HEK293 (cell line): ENCODE measurements around the gene NECTIN4.

Source experiments
- CTCF ChIP-seq: fragments of 450-650 bp; formaldehyde crosslinking; IDR thresholded peaks from 2 replicates; pipeline ENCODE4 v1.5.1; 2016; ENCODE audit warnings: missing biosample characterization, missing genetic modification characterization
- OVOL3 ChIP-seq: fragments of 450-650 bp; formaldehyde crosslinking; IDR thresholded peaks from 2 replicates; pipeline ENCODE4 v1.5.1; 2016; ENCODE audit warnings: missing biosample characterization, missing genetic modification characterization
- PBX3 ChIP-seq: sonication (generic); formaldehyde crosslinking; IDR thresholded peaks from 2 replicates; pipeline ENCODE4 v1.8.1; 2022; ENCODE audit warnings: mild to moderate bottlenecking, moderate library complexity, missing genetic modification reagents
- ZNF121 ChIP-seq: fragments of 450-650 bp; formaldehyde crosslinking; IDR thresholded peaks from 2 replicates; pipeline ENCODE4 v1.5.1; 2016; ENCODE audit warnings: missing biosample characterization, missing genetic modification characterization
- ZNF138 ChIP-seq: fragments of 450-650 bp; formaldehyde crosslinking; IDR thresholded peaks from 2 replicates; pipeline ENCODE4 v1.5.1; 2016; ENCODE audit warnings: missing biosample characterization, missing genetic modification characterization, borderline replicate concordance
- ZNF24 ChIP-seq: fragments of 450-650 bp; formaldehyde crosslinking; IDR thresholded peaks from 2 replicates; pipeline ENCODE4 v1.5.1; 2016; ENCODE audit warnings: missing biosample characterization, missing genetic modification characterization
- ZNF830 ChIP-seq: fragments of 450-650 bp; IDR thresholded peaks from 2 replicates; pipeline ENCODE4 v1.5.0; 2018; ENCODE audit warnings: missing biosample characterization, missing genetic modification characterization, low read depth, mild to moderate bottlenecking, moderate library complexity

DNA sequence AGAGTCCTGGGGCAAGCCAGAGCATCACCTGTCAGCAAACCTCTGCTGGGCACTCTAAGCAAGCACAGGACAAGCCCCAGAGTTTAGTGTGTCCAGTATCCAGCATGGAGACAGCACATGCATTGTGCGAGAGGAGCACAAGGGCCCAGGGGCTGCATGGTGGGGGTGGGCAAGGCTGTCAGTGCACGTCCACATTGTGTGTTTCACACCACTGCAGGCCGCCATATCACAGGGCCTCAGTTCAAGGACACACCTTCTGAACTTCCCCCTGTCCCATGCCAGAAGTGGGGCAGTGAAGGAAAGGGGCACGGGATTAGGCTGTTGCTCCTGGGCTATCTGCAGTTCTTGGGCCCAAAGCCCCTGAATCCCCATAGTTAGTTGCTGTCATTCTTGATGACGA lies 49.8 kb downstream of the NECTIN4 start:
- TF ChIP-seq CTCF (tag by site-specific recombination) (no peak), ZNF830 (no peak), PBX3 (CRISPR knock-in tag) (no peak), ZNF138 (tag by site-specific recombination) (no peak), ZNF24 (no peak), ZNF121 (tag by site-specific recombination) (no peak), OVOL3 (no peak)
